GM12878 (cell line): ENCODE measurements around the gene OTOS. TPM values are rescaled to one million over a fixed set of nuclear protein-coding genes. Genes with fewer than 3 reads are reported as not detected.

Source experiments
- ATAC-seq: fragments of 200-7000 bp; cut with Tn5 transposase; 3 replicates; pipeline ENCODE4 v1.9.1; 2020; ENCODE audit warnings: mild to moderate bottlenecking, moderate library complexity
- BruUV-seq: library from RNA; stranded (reverse); fragments of 400-500 nt; replicated peaks from 2 replicates; lab custom pipeline; 2021; lab: Mats Ljungman, UMichigan
- CTCF ChIA-PET: fragments of 300-600 bp; sonication (Branson Sonifier 250); formaldehyde crosslinking; extraction: SDS; loops from one replicate; lab custom pipeline; 2021; ENCODE audit warnings: inconsistent platforms; lab: Yijun Ruan, JAX
- POLR2A ChIA-PET: fragments of 350-600 bp; formaldehyde crosslinking; extraction: SDS; loops from one replicate; lab custom pipeline; 2021; ENCODE audit warnings: inconsistent platforms; lab: Charles Lee
- RAD21 ChIA-PET: fragments of 300-600 bp; sonication (Branson Sonifier 250); formaldehyde crosslinking; loops from one replicate; lab custom pipeline; 2023; ENCODE audit warnings: antibody characterized with exemption; ENCODE audit not compliant: unreplicated experiment; lab: Charles Lee
- SMC1A ChIA-PET: fragments of 300-600 bp; sonication (Branson Sonifier 250); formaldehyde crosslinking; loops from one replicate; lab custom pipeline; 2023; ENCODE audit not compliant: unreplicated experiment, uncharacterized antibody; lab: Charles Lee
- DNase-seq: peaks from one replicate; pipeline ENCODE4 v3.0.0-alpha.2; 2011; ENCODE audit warnings: low read depth, low spot score
- FAIRE-seq: peaks from 3 replicates; lab custom pipeline; 2011; peaks lifted over from hg19 to GRCh38; lab: Jason Lieb, UNC
- H2AFZ ChIP-seq: 2 replicates; pipeline ENCODE4 v1.6.0; 2011; ENCODE audit warnings: low read depth, low read length, control low read depth; ENCODE audit not compliant: control insufficient read depth
- H3K27ac ChIP-seq: 2 replicates; pipeline ENCODE4 v1.5.1; 2011; ENCODE audit warnings: control low read depth; ENCODE audit not compliant: control insufficient read depth, insufficient read depth
- H3K27me3 ChIP-seq, 2 experiments: replicated peaks in 1 of 2; 2 replicates each; pipeline versions ENCODE4 v1.6.0 to v1.6.1; 2011; ENCODE audit warnings: low read length in 1 of 2; ENCODE audit not compliant: control insufficient read depth in 2 of 2, insufficient read depth in 2 of 2
- H3K36me3 ChIP-seq, 2 experiments: 2 replicates each; pipeline ENCODE4 v1.5.1; 2011; ENCODE audit warnings: low read length in 1 of 2; ENCODE audit not compliant: control insufficient read depth in 2 of 2, insufficient read depth in 2 of 2
- H3K4me1 ChIP-seq: 2 replicates; pipeline ENCODE4 v1.6.1; 2011; ENCODE audit warnings: mild to moderate bottlenecking, low read length, moderate library complexity, mixed read lengths; ENCODE audit not compliant: control insufficient read depth, insufficient read depth
- H3K4me2 ChIP-seq: 2 replicates; pipeline ENCODE4 v1.6.0; 2011; ENCODE audit warnings: control low read depth; ENCODE audit not compliant: control insufficient read depth, insufficient read depth
- H3K4me3 ChIP-seq: fragments of 200-600 bp; sonication (generic); 2 replicates; pipeline ENCODE4 v1.5.1; 2016
- H3K79me2 ChIP-seq: 2 replicates; pipeline ENCODE4 v1.6.0; 2011; ENCODE audit warnings: low read length; ENCODE audit not compliant: control insufficient read depth, insufficient read depth
- H3K9ac ChIP-seq: 2 replicates; pipeline ENCODE4 v1.8.0; 2011; ENCODE audit warnings: low read length, control low read depth, mixed read lengths; ENCODE audit not compliant: control insufficient read depth, insufficient read depth
- H3K9me3 ChIP-seq: replicated peaks from 3 replicates; pipeline ENCODE4 v1.5.1; 2011; ENCODE audit warnings: mild to moderate bottlenecking, low read length; ENCODE audit not compliant: control insufficient read depth, insufficient read depth
- H4K20me1 ChIP-seq: 2 replicates; pipeline ENCODE4 v1.6.0; 2011; ENCODE audit not compliant: control insufficient read depth, insufficient read depth
- IRF3 ChIP-seq: fragments of 450-650 bp; IDR thresholded peaks from 2 replicates; pipeline ENCODE4 v1.6.1; 2014; ENCODE audit warnings: mild to moderate bottlenecking
- JUND ChIP-seq: IDR thresholded peaks from 2 replicates; pipeline ENCODE4 v1.6.1; 2012; ENCODE audit warnings: low read depth, mild to moderate bottlenecking, low read length, improper control_type of control experiment, moderate library complexity
- NFYA ChIP-seq: IDR thresholded peaks from 2 replicates; pipeline ENCODE4 v1.6.1; 2011; ENCODE audit warnings: low read depth, mild to moderate bottlenecking, low read length, improper control_type of control experiment, borderline replicate concordance
- PBX3 ChIP-seq: IDR thresholded peaks from 2 replicates; pipeline ENCODE4 v1.6.1; 2011; ENCODE audit warnings: mild to moderate bottlenecking, low read depth, low read length, moderate library complexity; ENCODE audit not compliant: insufficient replicate concordance
- RELB ChIP-seq: fragments of 450-650 bp; IDR thresholded peaks from 2 replicates; pipeline ENCODE4 v1.6.1; 2017; ENCODE audit warnings: low read depth, mild to moderate bottlenecking, moderate library complexity
- SIX5 ChIP-seq: IDR thresholded peaks from 2 replicates; pipeline ENCODE4 v1.6.1; 2011; ENCODE audit warnings: mild to moderate bottlenecking, low read depth, low read length, moderate library complexity; ENCODE audit not compliant: severe bottlenecking
- SMARCA5 ChIP-seq: fragments of 450-650 bp; IDR thresholded peaks from 2 replicates; pipeline ENCODE4 v1.6.1; 2017; ENCODE audit warnings: mild to moderate bottlenecking
- SPI1 ChIP-seq: IDR thresholded peaks from 2 replicates; pipeline ENCODE4 v1.6.1; 2011; ENCODE audit warnings: low read depth, mild to moderate bottlenecking, low read length, moderate library complexity, borderline replicate concordance; ENCODE audit not compliant: insufficient read depth
- SUZ12 ChIP-seq: fragments of 200-600 bp; sonication (generic); IDR thresholded peaks from one replicate; pipeline ENCODE4 v1.6.1; 2018; ENCODE audit warnings: antibody characterized with exemption, mild to moderate bottlenecking; ENCODE audit not compliant: unreplicated experiment
- TCF3 ChIP-seq: IDR thresholded peaks from 2 replicates; pipeline ENCODE4 v1.6.1; 2012; ENCODE audit warnings: low read depth, mild to moderate bottlenecking, low read length, borderline replicate concordance; ENCODE audit not compliant: insufficient read depth
- ZNF274 ChIP-seq: IDR thresholded peaks from one replicate; pipeline ENCODE4 v1.8.0; 2011; ENCODE audit not compliant: insufficient read length, insufficient read depth
- WGBS: methylation state at CpG from one replicate; pipeline ENCODE4 v1.1.6; 2016; ENCODE audit warnings: low lambda C conversion rate; ENCODE audit not compliant: insufficient replicate concordance, insufficient coverage; ENCODE audit errors: missing lambda C conversion rate; 5-methylcytosine and 5-hydroxymethylcytosine counted together
- in situ Hi-C: fragments of 300-500 bp; cut with MboI; formaldehyde crosslinking; loops from 9 replicates; pipeline ENCODE4 v1.14.3; 2018; ENCODE audit warnings: mixed read lengths
- intact Hi-C: fragments of 100-400 bp; cut with micrococcal nuclease; formaldehyde crosslinking; loops from one replicate; pipeline ENCODE4 v1.14.2; 2022; ENCODE audit not compliant: unreplicated experiment
- polyA plus RNA-seq, 11 experiments: library from polyadenylated mRNA; depleted of rRNA in 4 of 11; unstranded in 6 of 11; stranded (reverse) in 5 of 11; fragments of >200 nt; fragmentation: Nextera tagmentation in 4 of 11; fragmentation: Illumina TruSeq in 1 of 11; extraction: Ambion mirVana in 4 of 11; extraction: Trizol in 1 of 11; gene quantifications; 1 replicate in 1 of 11; 2 replicates in 10 of 11; pipeline versions ENCODE4 v1.2.1 to v1.2.3, GENCODE V29; 2011 to 2016; ENCODE audit warnings: inconsistent platforms in 2 of 11, missing spikeins in 2 of 11, low read depth in 1 of 11
- total RNA-seq, 4 experiments: library from RNA; depleted of rRNA in 3 of 4; stranded (reverse); fragments of >200 nt in 3 of 4; fragmentation: Illumina TruSeq in 1 of 4; extraction: Trizol in 1 of 4; gene quantifications; 2 replicates each; pipeline versions ENCODE4 v1.2.1 to v1.2.3, GENCODE V29; 2013 to 2021

The OTOS gene
- total and polyA plus RNA-seq, 10 of the 15 experiments (the other 5 are each of a cell fraction or from before 2014, with no cell fraction given), result not detected

GRCh38 chr2:240127911-240128607, 12.4 kb downstream of the OTOS start:
- Histone ChIP-seq H3K27me3 (no peaks in the 10 kb centered on the region), H3K9ac (no peak overlapping the region), H3K27ac (no peak overlapping the region), H3K36me3 (peaks cover 17 to 32% of the 10 kb centered on the region in 2 experiments), H3K4me2 (no peak overlapping the region), H2AFZ (no peak overlapping the region)
- ChIA-PET POLR2A (no interaction called here), CTCF (no interaction called here), RAD21 (no interaction called here)
- DNase-seq, result no peak
- intact Hi-C loops, result no loop called here
- WGBS, result 92% methylated on average over 16 of the region's 16 CpGs
- TF ChIP-seq PBX3 (no peak), TCF3 (no peak), SMARCA5 (no peak)
- TF ChIP-seq, all 136 proteins: peak for 0
- H4K20me1 ChIP-seq, result no peaks in the 10 kb centered on the region
- no TSS peak for BruUV-seq
- ATAC-seq (no peak), FAIRE-seq (no peak)
- no peaks in the 10 kb centered on the region for H3K9me3 ChIP-seq
- no peak overlapping the region for H3K4me3 ChIP-seq
- no peaks in the 10 kb centered on the region for H3K79me2 ChIP-seq
- no peaks in the 10 kb centered on the region for H3K4me1 ChIP-seq
- SMC1A ChIA-PET, result interaction anchor here (1.4 kb wide), 1 partner anchor 10 kb away, joined by 3 read pairs; no protein-coding TSS in a partner anchor
- in situ Hi-C loops, result no loop called here

GRCh38 chr2:240127191-240127750, 13.2 kb downstream of the OTOS start:
- intact Hi-C loops (no loop called here), in situ Hi-C loops (no loop called here)
- Histone ChIP-seq H3K4me1 (no peaks in the 10 kb centered on the region), H3K27ac (no peak overlapping the region), H4K20me1 (no peaks in the 10 kb centered on the region), H3K9ac (no peak overlapping the region), H3K9me3 (no peaks in the 10 kb centered on the region), H3K4me3 (no peak overlapping the region), H2AFZ (no peak overlapping the region), H3K36me3 (peaks cover 17 to 29% of the 10 kb centered on the region in 2 experiments), H3K79me2 (no peaks in the 10 kb centered on the region), H3K4me2 (no peak overlapping the region), H3K27me3 (no peaks in the 10 kb centered on the region)
- no TSS peak for BruUV-seq
- ChIA-PET RAD21 (no interaction called here), CTCF (no interaction called here), SMC1A (no interaction called here), POLR2A (no interaction called here)
- FAIRE-seq (no peak), ATAC-seq (no peak), DNase-seq (no peak)
- 98% methylated on average over 7 of the region's 7 CpGs for WGBS
- no peak for TF ChIP-seq NFYA
- TF ChIP-seq ZNF274, result no peak
- no peak for TF ChIP-seq JUND
- TF ChIP-seq RELB, result no peak
- TF ChIP-seq SIX5, result no peak
- no peak for TF ChIP-seq IRF3
- TF ChIP-seq SUZ12, result no peak
- no peak for TF ChIP-seq SPI1
